GM18505 (cell line): ENCODE measurements around the gene MARCHF7.
A peak's percentile ranks its signal among the peaks of the same experiment; 100 is the strongest.
"Not testable (repeated sequence)": the region's sequence is repeated elsewhere in the genome, so short reads cannot be mapped to it uniquely, and the experiment has no call there.

ENCODE experiments used
- ATAC-seq: cut with Tn5 transposase; IDR thresholded peaks from one replicate; pipeline ENCODE4 v1.9.1; 2021; ENCODE audit not compliant: unreplicated experiment
- POLR2A ChIP-seq: IDR thresholded peaks from 4 replicates; pipeline ENCODE4 v1.6.1; 2011; ENCODE audit warnings: borderline replicate concordance; ENCODE audit not compliant: insufficient read depth, insufficient read length; ENCODE audit errors: extremely low read depth

MARCHF7 gene

DNA sequence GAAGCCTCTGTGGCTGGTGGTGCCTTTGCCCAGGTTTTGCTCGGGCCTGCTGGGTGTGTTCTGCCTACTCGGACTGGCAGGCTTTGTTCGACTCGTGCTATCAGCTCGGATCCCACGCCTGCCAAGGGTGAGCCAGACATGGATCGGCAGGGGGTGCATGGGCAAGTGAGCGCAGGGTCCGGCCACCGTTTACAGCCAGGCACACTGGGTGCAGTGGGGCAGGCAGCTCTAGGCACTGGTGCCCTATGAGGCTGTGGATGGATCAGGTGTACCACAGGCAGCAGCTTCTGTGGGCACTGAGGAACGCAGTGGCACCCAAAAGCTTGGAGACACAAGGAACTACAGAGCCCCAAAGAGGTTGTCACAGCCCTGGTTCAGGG is 25.6 kb downstream of the MARCHF7 start:
- no peak for TF ChIP-seq POLR2A
- no peak for ATAC-seq

DNA sequence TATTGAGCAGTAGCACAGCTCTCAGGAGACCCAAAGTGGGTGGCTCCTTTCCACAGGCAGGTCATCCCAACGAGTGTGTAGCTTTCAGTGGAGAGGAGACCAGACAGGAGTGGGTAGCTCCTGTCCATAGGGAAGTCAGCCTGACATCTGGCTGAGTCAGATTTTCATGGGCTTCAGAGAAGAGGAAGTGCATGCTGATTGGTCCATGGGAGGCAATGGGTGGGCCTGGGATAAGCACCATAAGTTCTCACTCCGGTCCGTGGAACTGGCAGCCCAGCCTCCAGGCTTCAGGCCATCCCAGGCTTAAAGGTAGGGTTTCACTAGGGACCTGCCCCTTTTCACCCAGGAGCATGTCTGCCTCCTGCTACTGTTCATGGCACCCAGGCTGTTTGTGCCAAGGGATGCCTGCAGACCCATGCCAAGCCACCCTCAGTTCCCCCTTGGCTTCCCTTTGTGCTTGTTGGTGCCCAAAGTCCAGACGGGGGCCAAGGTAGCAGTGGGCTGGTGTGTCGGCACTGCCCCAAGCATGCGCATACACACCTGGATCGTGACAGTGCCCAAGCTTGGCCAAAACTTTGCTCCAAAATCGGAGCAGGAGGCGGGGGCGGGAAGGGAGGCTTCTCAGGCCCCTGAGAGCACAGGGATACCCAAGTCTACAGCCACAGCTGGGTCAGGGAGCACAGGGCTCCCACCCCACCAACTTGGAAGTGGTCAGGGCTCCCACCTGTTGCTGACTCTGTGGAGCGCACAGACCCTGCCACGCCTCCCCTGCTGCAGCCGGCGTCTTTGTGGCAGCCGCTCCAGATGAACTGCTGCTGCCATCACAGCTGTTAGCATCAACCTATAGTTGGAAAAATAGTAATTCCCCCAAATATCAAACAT is 26.4 kb downstream of the MARCHF7 start:
- TF ChIP-seq POLR2A = peak; percentile 10
- ATAC-seq = no peak

DNA sequence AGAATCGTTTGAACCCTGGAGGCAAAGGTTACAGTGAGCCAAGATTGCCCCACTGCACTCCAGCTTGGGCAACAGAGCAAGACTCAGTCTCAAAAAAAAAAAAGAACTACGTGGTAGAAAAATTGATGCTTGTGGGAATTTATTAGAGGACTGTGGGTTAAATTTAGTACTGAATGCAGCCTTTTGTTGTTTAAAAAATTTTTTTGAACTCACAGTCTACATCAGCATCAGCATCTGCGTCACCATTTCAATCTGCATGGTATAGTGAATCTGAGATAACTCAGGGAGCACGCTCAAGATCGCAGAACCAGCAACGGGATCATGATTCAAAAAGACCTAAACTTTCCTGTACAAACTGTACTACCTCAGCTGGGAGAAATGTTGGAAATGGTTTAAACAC is 30.5 kb downstream of the MARCHF7 start:
- ATAC-seq = no peak
- no peak for TF ChIP-seq POLR2A

DNA sequence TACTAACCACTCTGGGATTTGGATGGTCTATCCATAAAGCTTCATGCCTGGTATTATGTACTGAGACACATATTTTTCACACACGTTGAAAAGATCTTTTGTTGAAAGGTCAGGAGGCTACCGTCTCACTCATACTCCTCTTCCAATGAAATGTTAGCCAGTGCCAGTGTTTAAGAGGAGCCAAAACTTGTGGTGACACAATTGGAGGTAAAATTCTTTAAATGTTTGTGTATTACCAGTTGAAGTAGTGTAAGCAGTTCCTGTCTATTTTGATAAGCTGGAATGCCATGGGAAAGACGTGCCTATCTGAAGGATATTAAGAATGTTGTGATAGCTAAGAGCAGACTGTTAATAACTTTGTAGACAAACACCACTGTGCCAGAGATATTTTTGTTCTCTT is 32.1 kb downstream of the MARCHF7 start:
- no peak for TF ChIP-seq POLR2A
- no peak for ATAC-seq

DNA sequence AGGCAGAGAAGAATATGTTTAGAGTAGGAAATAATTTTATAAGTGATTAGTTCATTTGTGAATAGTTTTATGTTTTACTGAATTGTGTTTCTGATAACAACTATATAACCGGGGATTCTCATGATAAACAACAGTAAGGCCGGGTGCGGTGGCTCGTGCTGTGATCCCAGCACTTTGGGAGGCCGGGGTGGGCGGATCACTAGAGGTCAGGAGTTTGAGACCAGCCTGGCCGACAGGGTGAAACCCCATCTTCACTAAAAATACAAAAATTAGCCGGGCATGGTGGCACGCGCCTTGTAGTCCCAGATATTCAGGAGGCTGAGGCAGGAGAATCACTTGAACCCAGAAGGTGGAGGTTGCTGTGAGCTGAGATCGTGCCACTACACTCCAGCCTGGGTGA is 32.9 kb downstream of the MARCHF7 start:
- ATAC-seq = not testable (repeated sequence)

DNA sequence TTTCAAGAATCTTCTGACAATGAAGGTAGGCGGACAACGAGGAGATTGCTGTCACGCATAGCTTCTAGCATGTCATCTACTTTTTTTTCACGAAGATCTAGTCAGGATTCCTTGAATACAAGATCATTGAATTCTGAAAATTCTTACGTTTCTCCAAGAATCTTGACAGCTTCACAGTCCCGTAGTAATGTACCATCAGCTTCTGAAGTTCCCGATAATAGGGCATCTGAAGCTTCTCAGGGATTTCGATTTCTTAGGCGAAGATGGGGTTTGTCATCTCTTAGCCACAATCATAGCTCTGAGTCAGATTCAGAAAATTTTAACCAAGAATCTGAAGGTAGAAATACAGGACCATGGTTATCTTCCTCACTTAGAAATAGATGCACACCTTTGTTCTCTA is 35.8 kb downstream of the MARCHF7 start:
- no peak for ATAC-seq
- TF ChIP-seq POLR2A = no peak

DNA sequence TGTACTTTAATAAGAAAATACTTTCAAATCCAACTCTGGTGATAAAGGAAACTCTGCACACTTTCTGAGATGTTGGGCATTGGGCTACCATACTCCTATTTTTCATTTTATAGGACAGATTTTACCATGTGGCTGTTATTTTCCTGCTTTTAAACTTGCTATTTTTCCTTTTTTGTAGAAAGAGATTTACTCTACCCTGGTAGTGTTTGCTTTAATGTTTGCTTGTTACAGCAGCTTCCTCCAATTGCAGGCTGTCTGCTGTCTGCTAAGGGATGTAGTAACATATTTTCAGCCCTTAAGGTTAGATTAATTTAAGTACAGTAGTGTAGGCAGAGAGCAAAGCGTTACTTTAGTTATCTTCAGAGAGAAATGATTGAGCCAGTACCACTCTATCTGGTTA is 38.6 kb downstream of the MARCHF7 start:
- TF ChIP-seq POLR2A = no peak
- ATAC-seq = no peak

DNA sequence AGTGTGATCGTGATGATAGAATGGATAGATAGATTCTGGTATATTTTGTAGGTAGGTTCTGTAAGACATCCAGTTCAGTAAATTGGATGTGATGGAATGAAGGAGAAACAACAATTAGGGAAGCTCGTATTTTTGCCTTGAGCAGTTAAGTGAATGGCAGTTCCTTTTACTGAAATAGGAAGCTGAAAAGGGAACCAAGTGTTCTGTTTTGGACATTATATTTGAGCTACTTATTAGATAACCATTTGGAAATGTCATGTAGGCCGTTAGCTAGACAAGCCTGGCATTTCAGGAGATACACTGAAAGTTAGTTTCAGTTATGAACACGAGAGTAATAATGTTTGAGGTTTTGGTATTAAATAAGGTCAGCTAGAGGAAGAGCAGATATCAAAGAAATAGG is 41.5 kb downstream of the MARCHF7 start:
- no peak for ATAC-seq

DNA sequence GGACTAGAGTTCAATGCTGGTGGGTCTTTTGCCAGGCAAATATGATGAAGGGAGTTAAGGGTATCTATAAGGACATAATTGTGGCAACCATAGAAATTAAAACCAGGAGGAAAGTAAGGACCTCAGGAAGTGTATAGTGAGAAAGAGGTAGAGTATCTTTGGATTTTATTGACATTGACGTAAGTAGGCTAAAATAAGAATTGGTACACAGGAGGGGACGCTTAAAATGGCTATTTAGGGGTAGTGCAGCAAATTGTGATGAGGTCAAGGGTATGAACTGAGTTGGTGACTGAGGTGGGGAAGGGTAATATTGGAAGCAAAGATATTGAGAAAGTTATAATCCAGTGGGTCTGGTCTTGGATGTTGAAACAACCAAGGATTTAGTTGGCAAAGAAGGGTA is 42.7 kb downstream of the MARCHF7 start:
- no peak for ATAC-seq
- TF ChIP-seq POLR2A = no peak

More for the DNA sequence above, 41.5 kb downstream of the MARCHF7 start:
- no peak for TF ChIP-seq POLR2A

DNA sequence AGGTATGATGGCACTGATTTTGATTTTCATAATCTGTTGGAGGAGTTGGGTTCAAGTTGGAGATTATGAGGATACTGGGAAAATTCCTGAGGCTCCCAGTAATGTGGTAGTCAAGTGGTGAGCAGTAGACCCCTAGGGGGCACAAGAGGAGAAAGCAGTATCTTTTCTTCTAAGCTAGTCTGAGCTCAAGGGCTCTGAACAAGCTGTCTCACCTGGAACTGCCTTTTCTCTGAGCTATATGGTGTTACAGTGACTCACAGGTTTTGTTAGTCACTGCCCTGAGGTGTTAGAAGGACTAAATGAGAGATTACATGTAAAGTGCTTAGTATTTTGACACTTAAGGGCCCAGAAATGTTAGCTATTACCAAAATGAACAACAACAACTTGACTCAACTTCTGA is 43.5 kb downstream of the MARCHF7 start:
- ATAC-seq = no peak
- no peak for TF ChIP-seq POLR2A

DNA sequence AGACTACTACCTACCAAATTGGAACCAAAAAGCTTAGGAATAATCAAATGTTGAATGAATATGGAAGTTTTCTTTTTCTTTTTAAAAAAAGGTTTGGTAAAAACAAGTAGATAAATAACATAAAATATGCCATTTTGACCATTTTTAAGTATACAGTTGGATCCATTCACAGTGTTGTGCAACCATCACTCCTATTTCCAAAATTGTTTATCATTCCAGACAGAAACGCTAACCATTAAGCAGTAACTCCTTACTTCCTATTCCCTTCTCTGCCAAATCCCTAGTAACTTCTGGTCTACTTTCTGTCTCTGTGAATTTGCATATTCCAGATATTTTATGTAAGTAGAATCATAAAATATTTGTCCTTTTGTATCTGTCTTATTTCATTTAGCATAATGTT is 45.9 kb downstream of the MARCHF7 start:
- no peak for ATAC-seq
- no peak for TF ChIP-seq POLR2A

DNA sequence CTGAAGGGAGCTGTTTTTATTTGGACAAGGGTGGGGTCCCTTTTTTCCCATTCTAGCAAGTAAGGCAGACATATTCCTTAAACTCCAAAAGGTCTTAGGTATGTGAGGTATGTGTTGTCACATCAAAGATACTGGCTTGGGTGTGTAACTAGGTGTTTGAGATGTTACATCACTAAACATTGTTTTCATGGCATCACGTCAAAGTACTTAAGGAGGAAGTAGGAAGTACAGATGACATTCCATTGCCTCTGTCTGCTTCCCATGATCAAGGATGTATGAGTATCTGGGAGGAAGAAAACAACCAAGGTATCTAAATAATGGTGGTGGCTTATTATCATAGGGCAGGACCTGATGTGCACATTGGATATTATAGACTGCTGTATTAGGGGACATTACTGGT is 46.4 kb downstream of the MARCHF7 start:
- no peak for TF ChIP-seq POLR2A
- no peak for ATAC-seq

DNA sequence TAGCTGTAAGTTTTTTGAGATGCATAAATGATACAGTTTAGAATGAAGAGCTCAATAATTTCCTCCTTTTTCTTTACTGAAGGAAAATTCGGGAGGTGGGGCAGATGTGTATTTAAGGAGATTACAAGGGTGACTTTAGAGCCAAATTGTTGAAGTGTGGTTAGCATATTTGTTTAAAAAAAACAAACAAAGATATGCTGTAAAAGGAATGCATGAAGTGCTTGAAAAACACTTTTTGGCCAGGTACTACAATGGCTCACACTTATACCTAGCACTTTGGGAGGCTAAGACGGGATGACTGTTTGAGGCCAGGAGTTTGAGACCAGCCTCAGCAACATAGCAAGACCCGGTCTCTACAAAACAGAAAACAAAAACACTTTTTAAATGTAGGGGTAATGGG is 47.3 kb downstream of the MARCHF7 start:
- no peak for ATAC-seq
- no peak for TF ChIP-seq POLR2A

DNA sequence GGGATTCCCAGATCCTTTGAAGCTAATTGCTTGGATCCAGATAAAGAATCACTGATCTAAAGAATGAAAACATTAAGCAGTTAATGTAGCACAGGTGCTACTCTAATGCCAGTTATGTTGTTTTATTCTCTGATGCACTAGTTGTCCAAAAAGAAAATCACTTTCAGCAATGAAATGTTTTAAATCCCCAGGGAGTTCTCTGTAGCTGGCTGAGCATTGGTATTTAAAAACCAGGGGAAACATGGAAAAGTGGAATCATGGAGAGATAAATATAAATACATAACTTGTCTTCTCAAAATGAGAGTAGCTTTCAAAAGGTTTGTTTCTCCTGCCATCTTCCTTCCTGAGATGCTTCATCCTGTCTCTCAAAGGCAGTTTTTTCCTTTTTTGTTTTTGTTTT is 48.0 kb downstream of the MARCHF7 start:
- no peak for ATAC-seq
- no peak for TF ChIP-seq POLR2A

DNA sequence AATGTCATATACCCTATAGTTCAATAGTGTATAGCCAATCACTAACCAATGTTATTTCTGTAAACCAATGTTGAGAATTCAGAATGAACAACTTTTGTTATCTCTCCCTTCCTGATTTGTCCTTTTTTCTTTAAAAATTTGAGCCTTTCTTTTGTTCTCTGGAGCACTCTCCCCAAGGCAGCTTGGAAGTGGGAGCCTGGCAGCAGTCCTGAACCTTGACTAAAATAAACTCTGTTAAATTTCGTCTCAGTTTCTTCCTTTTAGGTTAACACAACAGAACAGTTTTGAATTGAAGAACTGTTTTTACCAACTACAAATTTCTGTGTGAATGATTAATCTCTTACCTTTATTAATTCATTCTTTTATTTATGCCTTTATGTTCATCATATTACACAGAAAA is 49.8 kb downstream of the MARCHF7 start:
- ATAC-seq = no peak
- TF ChIP-seq POLR2A = no peak
